ENCODE measurements around the gene MS4A10.

- no peak for TF ChIP-seq EZH2 (IDR thresholded peaks at IDR 0.05)
- TF ChIP-seq POLR2AphosphoS5 (IDR thresholded peaks at IDR 0.05; ENCODE audit: borderline replicate concordance, low read depth, low read length): no peak
Observed at GRCh38 chr11:60754887-60755286, 30.2 kb upstream of the MS4A10 start.
